ENCODE results near the gene ALKBH2.
A peak's percentile ranks its signal among the peaks of the same experiment; 100 is the strongest.

ALKBH2 gene

GRCh38 chr12:109113661-109114321 is 20.5 kb upstream of the ALKBH2 start:
- no peak for DNase-seq

DNA sequence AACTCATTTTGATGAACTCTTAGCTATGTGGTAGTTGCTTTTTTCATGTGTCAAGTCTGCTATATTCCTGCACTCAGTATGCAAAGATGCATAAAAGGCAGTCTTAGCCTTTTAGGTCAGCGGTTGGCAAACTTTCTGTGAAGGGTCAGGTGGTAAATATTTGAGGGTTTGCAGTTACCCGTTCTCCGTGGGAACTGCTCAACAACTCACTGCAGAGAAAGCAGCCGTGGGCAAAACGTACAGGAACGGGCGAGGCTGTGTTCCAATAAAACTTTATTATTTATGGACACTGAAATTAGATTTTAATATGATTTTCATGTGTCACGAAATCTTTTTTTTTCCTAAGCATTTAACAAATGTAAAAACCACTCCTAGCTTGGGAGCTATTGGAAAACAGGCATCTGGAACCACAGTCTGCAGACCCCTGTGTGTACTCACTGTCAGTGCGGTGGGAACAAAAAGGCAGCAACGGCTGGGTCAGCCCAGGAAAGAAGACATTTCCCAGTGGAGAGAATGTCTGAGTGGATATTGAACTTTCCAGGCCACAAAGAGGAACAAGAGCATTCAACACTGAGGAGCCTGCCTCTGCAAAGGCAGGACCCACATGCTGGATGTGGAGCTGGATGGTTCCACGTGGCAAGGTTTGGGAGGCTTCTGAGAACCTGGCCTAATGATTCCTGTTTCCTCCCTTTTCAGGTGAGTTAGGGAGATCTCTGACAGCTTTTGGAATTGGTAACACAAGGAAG is 19.6 kb upstream of the ALKBH2 start:
- DNase-seq, result no peak

DNA sequence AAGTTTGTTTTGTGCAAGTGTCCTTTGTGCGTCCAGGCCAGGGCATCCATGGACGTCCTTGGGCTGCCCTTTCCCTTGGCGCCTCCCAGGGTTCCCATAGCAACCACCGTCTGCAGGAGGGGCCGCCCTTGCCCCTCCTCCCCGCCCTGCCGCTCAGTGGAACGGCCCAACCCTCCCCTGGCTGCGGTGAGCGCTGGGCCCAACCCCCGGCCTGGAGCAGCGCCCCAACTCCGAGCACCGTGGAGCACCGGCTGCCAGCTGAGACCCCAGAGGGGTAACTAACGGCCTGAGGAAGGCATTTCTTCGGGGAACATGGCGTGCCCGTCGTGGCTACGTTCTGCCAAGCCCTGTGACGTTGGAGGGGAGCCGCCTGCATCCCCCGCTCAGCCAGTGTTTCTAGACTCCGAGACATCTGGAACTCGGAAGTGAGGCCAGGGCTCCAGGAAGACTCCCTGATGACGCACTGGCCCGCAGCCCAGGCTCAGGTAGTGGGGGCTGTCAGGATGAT is 17.8 kb upstream of the ALKBH2 start:
- DNase-seq, result peak; percentile 50 to 59

- no peak for DNase-seq
These were observed 16.6 kb upstream of the ALKBH2 start for GRCh38 chr12:109109746-109110350.

- no peak for DNase-seq
These were observed 11.9 kb upstream of the ALKBH2 start for GRCh38 chr12:109105176-109105575.

- no peak for DNase-seq
These were observed 9.2 kb upstream of the ALKBH2 start for GRCh38 chr12:109102491-109102890.

GRCh38 chr12:109100741-109101140 is 7.5 kb upstream of the ALKBH2 start:
- no peak for DNase-seq

GRCh38 chr12:109099431-109100020 is 6.3 kb upstream of the ALKBH2 start:
- peak in 1 of 2 donors; percentile 40 for DNase-seq

DNA sequence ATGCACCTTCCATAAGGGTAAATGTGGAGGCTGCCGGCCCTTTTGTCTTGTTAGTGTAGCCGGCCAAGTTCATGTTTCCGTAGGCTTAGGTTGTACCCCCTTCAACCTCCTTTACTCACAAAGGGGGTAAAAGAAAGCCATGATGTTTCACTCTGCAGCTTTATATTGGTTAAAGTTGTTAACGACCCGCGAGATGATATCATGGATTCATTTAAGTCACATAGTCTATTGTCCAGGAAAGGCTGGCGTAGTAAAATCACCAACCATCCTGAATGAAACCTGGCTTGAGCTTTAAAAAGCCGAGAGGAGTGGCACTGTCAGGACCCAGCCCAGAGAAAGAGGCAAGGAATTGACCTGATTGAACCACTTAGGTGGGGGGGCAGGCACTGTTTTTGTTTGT is 5.4 kb upstream of the ALKBH2 start:
- no peak for DNase-seq

DNA sequence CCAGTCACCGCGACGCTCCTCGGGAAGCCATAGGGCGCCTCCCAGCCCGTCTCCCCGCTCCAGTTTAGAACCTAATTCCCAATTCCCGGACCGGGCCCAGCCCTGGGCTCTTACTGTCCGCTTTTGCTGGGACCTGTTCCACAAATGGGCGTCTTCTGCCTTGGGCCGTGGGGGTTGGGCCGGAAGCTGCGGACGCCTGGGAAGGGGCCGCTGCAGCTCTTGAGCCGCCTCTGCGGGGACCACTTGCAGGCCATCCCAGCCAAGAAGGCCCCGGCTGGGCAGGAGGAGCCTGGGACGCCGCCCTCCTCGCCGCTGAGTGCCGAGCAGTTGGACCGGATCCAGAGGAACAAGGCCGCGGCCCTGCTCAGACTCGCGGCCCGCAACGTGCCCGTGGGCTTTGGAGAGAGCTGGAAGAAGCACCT is 4.9 kb upstream of the ALKBH2 start:
- DNase-seq, result no peak

- peak; percentile 95 to 97 for DNase-seq
These were observed 4.3 kb upstream of the ALKBH2 start, which contains the start of gene UNG for GRCh38 chr12:109097435-109098182. Gene UNG (plus strand): TSS chr12:109097597. CDS start chr12:109097680, 83 bp downstream.

- no peak for DNase-seq
These were observed 3.8 kb upstream of the ALKBH2 start for GRCh38 chr12:109097140-109097434.

GRCh38 chr12:109092497-109093021 is 713 bp downstream of the ALKBH2 start:
- DNase-seq, result no peak

GRCh38 chr12:109089683-109090082 is 3.6 kb downstream of the ALKBH2 start:
- DNase-seq, result no peak

DNA sequence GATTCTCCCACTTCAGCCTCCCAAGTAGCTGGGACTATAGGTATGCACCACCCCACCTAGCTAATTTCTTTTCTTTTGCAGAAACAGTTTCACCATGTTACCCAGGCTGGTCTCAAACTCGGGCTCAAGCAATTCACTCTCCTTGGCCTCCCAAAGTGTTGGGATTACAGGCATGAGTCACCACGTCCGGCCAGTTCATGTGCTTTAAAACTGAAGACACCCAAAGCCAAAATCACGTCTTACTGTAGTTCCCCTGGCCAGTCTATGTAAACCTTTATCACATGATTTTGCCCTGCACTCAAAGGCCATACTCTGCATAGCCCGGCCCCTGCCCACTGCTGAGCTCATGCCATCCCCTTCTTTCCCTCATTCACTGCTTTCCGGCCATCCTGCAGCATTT is 4.5 kb downstream of the ALKBH2 start:
- no peak for DNase-seq

DNA sequence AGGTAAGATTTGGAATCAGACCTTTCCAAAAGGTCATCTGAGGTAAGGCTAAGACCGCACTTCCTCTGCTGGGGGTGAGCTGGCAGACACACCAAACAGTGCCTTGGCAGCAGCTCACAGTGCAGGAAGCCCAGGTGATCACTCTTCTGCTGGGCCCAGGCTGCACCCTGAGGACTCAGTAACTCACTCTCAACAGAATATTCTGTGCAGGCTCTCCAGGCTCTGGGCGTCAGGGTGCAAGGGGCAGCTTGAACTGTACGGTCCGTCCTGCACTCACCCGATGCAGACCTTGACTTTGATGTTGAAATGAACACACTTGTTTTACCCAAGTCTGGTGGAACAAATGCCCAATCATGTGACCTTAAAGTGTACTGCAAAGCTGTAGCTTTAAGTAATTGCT is 6.0 kb downstream of the ALKBH2 start:
- DNase-seq, result no peak

DNA sequence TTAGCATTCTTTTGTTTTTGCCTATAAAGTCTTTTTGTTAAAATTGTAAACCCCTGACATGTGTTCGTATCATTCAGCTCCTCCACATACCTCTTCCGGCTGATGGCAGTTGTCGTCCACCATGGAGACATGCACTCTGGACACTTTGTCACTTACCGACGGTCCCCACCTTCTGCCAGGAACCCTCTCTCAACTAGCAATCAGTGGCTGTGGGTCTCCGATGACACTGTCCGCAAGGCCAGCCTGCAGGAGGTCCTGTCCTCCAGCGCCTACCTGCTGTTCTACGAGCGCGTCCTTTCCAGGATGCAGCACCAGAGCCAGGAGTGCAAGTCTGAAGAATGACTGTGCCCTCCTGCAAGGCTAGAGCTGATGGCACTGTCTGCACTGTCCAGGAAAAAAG is 7.7 kb downstream of the ALKBH2 start:
- DNase-seq, result no peak

DNA sequence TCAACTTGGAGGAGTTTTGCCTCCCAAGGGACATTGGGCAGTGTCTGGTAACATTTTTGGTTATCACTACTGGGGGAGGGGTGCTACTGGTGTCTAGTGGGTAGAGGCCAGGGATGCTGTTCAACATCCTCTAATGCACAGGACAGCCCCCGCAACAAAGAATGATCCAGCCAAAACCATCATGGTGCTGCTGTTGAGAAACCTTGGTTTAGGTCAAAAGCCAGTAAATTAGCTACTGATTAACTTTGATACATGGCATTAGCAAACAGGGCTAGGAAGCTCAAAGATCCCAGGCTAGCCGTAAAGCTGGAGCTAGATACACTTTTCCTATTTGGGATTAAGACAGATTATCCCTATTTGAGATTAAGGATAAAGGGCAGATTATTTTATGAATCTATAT is 8.8 kb downstream of the ALKBH2 start:
- no peak for DNase-seq

DNA sequence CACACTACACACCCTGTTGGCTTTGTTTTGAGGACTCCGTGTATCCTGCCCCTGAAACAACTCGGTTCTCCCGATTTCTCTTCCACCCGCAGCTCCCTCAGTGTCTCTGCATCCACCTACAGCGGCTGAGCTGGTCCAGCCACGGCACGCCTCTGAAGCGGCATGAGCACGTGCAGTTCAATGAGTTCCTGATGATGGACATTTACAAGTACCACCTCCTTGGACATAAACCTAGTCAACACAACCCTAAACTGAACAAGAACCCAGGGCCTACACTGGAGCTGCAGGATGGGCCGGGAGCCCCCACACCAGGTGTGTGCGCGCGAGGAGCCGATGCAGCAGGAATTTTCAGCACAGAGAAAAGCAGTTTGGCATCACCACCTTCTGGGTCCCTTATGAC is 10.5 kb downstream of the ALKBH2 start:
- no peak for DNase-seq

DNA sequence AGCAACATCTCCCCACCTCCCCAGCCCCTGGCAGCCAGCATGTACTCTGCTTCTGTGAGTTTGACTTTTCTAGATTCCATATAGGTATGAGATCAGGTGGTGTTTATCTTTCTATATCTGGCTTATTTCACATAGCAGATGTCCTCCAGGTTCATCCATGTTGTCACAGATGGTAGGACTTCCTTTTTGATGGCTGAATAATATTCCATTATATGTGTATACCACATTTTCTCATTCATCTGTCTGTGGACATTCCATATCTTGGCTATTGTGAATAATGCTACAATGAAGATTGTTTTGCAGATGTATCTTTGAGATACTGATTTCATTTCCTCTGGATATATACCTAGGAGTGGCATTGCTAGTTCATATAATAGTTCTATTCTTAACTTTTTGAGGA is 18.4 kb downstream of the ALKBH2 start:
- DNase-seq, result no peak

DNA sequence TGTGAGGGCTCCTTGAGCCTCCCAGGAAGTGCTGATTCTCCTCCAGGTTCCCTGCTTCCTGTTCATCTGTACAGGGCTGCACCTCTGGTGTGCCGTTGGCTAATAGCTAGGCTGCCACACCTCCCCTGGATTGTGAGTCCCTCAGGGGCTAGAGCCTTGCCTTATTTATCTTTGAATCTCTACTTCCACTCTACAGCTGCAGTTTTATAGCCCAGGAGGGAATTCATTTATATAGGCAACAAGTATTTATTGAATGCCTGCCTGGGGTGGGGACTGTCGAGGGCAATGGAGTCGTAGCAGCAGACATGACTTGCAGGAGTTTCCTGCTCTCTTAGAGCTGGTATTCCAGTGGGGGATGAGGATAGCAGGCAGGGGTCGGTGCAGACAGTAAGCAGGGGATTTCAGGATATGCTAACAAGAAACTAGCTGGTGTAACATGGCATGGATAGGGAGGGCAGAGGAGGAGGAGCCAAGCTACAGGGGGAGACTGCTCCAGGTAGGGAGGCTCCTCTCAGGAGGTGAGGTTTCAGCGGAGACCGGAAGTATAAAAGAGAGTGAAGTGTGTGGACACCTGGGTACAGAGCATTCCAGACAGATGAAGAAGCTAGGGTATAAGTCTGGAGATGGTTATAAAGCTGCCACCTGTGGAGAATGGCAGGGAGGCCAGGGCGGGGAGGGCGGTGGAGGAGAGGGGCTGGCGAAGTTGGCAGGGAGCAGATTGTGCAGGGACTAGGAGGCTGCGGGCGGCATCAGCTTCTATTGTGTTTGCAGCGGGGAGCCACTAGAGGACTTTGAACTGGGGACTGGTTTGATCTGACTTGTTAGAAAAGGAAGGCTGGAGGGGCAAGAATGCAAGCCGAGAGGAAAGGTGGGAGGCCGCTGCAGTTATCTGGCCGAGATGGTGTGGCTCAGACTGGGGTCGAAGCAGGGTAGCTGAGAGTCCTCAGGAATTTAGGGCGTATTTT is 23.7 kb downstream of the ALKBH2 start:
- DNase-seq, result no peak

DNA sequence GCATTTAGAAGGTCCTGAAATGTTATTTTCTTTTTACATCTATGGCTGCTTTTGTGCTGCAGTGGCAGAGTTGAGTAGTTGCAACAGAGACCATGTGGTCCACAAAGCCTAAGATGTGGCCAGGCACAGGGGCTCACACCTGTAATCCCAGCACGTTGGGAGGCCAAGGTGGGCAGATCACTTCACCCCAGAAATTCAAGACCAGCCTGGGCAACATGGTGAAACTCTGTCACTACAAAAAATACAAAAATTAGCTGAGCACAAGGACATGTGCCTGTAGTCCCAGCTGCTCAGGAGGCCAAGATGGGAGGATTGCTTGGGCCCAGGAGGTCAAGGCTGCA is 27.4 kb downstream of the ALKBH2 start:
- DNase-seq, result no peak

Data from CD4-positive, alpha-beta T cell treated with Interleukin-1 beta for 1 hour (primary cell).